DMS53 (cell line): ENCODE data around the gene NUDT8.
"Not testable (repeated sequence)": the region's sequence is repeated elsewhere in the genome, so short reads cannot be mapped to it uniquely, and the experiment has no call there.

Source experiments
- DNase-seq: peaks from one replicate; lab custom pipeline; 2025; lab: John Stamatoyannopoulos, UW

The NUDT8 gene

DNA sequence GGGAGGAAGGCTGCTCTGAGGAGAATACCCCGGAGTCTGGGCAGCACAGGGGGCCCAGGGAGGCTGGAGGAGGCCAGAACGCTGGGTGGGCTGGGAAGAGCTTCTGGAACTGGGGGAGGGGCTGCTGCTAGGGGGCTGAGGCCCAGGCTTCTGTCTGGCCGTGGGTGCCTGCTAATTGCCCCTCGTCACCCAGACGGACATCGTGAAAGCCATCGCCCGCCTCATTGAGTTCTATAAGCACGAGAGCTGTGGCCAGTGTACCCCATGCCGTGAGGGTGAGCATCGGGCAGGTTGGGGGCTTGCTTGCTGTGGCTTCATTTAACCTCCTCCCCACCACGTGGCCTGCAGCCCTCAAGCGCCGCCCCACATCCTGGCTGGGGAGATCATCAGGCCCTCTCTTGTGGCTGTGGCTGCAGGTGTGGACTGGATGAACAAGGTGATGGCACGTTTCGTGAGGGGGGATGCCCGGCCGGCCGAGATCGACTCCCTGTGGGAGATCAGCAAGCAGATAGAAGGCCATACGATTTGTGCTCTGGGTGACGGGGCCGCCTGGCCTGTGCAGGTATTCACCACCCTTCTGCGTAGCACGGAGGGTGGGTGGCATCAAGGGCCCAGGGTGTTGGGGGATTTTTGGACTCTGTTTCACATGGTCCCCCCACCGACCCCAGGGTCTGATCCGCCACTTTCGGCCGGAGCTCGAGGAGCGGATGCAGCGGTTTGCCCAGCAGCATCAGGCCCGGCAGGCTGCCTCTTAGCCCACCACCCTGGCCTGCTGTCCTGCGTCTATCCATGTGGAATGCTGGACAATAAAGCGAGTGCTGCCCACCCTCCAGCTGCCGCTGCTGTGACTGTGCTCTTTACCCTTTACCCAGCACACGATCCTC is 17.8 kb downstream of the NUDT8 start:
- no peak for DNase-seq

GRCh38 chr11:67611165-67611564 is 18.6 kb downstream of the NUDT8 start:
- no peak for DNase-seq

DNA sequence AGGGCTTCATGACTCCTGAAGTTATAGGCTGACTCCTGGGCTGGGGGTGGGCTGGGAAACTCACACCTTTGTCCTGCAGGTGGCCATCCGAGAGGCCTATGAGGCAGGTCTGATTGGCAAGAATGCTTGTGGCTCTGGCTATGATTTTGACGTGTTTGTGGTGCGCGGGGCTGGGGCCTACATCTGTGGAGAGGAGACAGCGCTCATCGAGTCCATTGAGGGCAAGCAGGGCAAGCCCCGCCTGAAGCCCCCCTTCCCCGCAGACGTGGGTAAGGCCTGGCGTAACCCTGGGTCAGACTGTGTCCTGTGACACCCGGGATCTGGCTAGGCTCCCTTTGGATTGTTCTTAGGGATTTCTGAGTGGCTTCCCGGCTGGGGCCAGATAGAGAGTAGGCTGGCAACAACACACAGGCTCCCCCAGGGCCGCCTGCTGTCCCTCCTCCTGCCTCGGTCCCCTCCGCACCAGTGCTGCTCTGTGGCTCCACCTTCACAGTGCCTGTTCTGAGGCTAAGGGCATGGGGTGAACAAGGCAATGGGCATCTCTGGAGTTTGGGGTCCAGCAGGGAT is 19.4 kb downstream of the NUDT8 start:
- no peak for DNase-seq

GRCh38 chr11:67609316-67609715 is 20.4 kb downstream of the NUDT8 start:
- DNase-seq, result no peak

DNA sequence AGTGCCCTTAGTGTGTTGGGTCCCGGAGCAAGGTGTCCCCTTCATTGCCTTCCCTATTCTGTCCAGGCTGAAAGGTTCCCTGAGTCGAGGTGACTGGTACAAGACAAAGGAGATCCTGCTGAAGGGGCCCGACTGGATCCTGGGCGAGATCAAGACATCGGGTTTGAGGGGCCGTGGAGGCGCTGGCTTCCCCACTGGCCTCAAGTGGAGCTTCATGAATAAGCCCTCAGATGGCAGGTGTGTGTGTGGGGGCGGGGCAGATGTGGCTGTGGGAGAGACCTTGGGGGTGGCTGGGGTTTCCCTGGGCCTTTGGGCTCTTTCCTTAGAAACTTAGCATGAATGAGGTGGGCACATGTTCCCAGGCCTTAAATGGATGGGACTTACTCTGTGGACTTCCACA is 21.3 kb downstream of the NUDT8 start:
- no peak for DNase-seq

DNA sequence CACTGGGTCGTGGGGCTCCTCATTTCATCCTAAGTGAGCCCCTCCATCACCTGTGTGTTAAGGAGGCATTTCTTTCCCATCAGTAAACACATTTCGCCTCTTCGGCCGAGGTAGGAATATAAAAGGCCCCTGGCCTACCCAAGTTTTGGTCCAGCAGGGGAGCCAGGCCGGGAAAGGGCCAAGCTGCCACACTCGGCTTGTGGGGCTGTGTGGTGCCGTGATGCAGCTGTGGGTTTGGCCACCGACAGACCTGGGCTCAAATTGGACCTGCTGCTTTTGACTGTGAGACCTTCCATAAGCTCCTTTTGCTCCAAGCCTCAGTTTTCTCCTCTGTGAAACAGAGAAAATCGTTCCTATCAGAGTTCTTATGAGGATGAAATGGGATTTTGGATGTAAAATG is 22.2 kb downstream of the NUDT8 start:
- no peak for DNase-seq

- DNase-seq, result peak; percentile 99
These were observed 23.0 kb downstream of the NUDT8 start, which contains the start of gene NDUFV1 for GRCh38 chr11:67606492-67607295. Gene NDUFV1, plus strand, starts transcription at chr11:67606936. Its CDS starts 69 bp downstream, at chr11:67607005.

- no peak for DNase-seq
These were observed 23.6 kb downstream of the NUDT8 start for GRCh38 chr11:67606093-67606491.

DNA sequence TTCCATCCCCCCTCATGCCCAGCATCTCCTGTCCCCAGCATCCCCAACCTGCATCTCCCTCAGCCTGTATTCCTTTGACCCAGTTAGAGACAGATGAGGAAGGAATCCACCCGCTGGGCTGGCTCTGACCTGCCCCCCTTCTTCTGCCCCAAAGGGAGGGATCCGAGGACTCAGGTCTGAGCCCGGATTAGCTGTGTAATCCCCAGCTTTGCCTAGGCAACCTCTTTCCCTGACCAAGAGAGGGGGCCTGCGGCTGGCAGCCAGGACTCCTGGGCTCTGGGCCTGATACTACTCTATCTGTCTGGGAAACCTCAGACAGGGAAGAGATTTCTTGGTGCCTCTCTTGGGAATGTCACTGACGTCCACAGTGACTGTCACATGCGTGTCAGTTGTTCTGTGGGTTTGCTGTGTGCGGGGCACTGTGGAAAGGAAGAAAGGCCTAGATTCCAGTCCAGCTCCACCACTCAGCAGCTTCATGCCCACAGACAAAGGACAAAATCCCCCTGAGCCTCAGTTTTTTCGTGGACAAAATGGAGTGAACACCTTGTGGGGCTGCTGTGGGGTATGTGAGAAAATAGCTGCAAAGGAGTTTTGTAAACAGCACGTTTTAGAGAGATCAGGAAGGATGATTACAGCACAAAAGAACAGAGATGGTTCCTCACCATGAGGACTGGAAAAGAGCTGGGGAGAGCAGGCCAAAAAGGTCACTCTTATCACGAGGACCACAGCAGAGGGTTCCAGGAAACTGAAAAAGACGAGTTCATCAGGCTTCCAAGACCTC is 24.3 kb downstream of the NUDT8 start:
- no peak for DNase-seq

- DNase-seq, result no peak
These were observed 24.9 kb downstream of the NUDT8 start for GRCh38 chr11:67604815-67605214.

- not testable (repeated sequence) for DNase-seq
These were observed 25.6 kb downstream of the NUDT8 start for GRCh38 chr11:67604119-67604518.

- no peak for DNase-seq
These were observed 28.6 kb downstream of the NUDT8 start for GRCh38 chr11:67601098-67601497.

DNA sequence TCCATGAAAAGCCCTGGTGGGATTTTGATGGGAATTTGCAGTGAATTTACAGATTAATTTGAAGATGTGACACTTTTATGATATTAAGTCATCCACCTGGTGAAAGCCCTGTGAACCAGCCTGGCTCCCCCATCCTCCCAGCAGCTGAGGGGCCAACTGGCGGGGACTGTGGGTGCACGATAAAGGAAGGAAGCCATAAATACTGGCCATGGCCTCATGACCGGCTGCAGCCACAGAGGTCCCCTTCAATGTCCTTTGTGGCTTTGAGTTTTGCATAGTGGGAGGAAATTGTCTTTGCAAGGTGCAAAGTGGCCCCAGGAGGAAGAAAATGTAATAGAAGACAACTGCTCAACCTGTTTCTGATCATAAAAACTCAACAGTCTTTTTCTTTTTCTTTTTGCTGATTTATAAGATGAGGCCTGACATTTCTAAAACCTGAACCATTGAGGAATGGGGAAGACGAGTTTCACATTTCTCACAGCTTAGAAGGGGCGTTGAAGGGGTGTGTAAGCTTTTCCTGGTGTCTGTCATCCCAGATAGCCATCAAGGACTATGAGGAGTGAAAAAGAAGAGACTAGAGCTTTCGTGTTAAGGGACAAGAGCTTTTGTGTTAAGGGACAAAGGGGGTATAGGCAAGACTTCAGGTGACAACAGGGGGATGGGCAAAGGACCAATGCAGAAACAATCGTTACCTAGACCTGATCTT is 29.3 kb downstream of the NUDT8 start:
- no peak for DNase-seq

DNA sequence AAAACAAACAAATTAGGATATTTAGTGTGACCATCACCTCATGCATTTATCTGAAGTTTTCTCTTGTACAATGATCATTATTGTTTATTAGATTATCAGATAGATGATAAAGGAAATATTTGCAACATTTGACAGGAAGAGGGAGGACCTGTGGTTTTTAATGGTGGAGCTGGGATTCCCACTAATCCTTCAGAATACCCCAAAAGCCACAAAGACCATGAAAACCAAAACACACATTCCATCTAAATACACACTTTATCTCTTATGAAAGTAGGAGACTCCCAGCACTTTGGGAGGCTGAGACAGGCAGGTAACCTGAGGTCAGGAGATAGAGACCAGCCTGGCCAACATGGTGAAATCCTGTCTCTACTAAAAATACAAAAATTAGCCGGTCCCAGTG is 30.6 kb downstream of the NUDT8 start:
- DNase-seq, result no peak

DNA sequence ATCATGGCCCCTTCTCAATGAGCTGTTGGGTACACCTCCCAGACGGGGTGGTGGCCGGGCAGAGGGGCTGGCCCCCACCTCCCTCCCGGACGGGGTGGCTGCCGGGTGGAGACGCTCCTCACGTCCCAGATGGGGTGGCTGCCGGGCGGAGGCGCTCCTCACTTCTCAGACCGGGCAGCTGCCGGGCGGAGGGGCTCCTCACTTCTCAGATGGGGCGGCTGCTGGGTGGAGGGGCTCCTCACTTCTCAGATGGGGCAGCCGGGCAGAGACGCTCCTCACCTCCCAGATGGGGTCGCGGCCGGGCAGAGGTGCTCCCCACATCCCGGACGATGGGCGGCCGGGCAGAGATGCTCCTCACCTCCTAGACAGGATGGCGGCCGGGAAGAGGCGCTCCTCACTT is 31.8 kb downstream of the NUDT8 start:
- DNase-seq, result not testable (repeated sequence)

- DNase-seq, result not testable (repeated sequence)
These were observed 32.3 kb downstream of the NUDT8 start for GRCh38 chr11:67597458-67597857.

DNA sequence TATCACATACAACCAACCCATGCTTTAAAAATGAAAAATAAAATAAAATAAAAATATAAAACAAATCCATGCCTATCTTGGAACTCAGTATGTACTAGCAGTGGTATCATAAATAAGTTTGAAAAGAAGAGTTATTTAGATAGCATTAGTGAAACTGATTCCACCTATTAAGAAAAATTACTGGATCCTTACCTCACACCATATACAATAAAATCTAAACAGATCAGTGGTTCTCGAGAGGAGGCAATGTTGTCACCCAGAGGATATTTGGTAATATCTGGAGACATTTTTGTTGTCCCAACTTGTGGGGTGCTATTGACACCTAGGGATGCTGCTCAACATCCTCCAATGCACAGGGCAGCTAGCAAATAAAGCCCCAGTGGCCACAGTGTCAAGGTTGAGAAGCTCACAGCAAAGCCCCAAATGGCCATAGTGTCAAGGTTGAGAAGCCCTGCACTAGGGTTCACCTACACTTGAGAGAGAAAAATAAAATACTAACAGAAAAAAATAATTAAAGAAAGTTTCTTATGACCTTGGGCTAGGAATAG is 32.9 kb downstream of the NUDT8 start:
- no peak for DNase-seq

DNA sequence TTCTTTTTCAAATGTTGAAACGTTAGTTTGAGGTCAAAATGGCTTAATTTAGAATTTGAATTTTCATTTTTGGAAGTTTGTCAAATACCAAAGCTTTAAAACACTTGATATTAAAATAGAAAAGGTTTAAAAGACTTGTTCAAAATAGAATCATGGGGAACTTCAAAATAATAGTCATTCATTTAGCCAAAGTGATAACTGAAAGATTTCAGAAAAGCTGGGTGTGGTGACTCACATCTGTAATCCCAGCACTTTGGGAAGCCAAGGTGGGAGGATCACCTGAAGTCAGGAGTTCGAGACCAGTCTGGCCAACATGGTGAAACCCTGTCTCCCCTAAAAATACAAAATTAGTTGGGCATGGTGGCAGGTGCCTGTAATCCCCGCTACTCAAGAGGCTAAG is 35.3 kb downstream of the NUDT8 start:
- DNase-seq, result no peak

GRCh38 chr11:67593565-67593905 is 36.2 kb downstream of the NUDT8 start:
- no peak for DNase-seq

GRCh38 chr11:67592880-67593564 is 36.7 kb downstream of the NUDT8 start:
- no peak for DNase-seq
